Body of pancreas (tissue), 4 donors: ENCODE results near the gene DMD.

Source experiments
- CTCF ChIP-seq, 7 experiments: fragments of 450-650 bp in 4 of 7; fragments of 200-600 bp in 3 of 7; sonication (generic) in 3 of 7; IDR thresholded peaks; one replicate each; pipeline ENCODE4 v1.5.1; 2016 to 2019; ENCODE audit warnings: antibody characterized with exemption in 7 of 7
- POLR2A ChIP-seq, 3 donors: fragments of 450-650 bp; IDR thresholded peaks; one replicate each; pipeline ENCODE4 v1.6.1; 2016; ENCODE audit warnings: antibody characterized with exemption in 3 of 3, mild to moderate bottlenecking in 2 of 3

- TF ChIP-seq CTCF (IDR thresholded peaks at IDR 0.05): no peak
- TF ChIP-seq POLR2A (IDR thresholded peaks at IDR 0.05): no peak
Measured at GRCh38 chrX:31166832-31167231, 2044.5 kb downstream of the DMD start.
